NCI-H2196 treated with DMSO at 0.1 percent for 48 hours (cell line): ENCODE data around the gene DBNDD2.

ENCODE experiments used
- DNase-seq: peaks from one replicate; lab custom pipeline; 2025; ENCODE audit not compliant: unreplicated experiment; lab: John Stamatoyannopoulos, UW

The DBNDD2 gene

DNA sequence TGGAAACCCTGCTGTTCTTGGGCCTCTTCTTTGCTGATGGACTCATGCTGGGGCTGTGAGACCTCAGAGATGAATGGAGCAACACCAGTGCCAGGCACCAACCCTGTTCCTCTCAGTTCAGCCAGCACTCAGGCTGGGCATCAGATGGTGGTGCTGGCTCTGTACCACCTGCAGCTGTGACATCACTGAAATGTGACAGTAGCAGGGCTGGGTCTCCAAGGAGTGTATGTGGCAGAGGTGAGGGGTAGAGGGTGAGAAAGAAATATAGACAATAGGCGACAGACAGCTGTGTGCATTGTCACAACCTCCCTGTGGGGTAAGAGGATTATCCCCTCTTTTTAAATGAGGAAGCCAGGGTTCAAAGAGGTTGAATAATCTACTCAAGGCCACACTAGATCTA is 29.9 kb upstream of the DBNDD2 start, which contains the start of gene TP53TG5:
TP53TG5 (minus strand) TSS at position 135 of the 400 bp plus-strand sequence; CDS start at position 46, 89 bp downstream.
- no peak for DNase-seq

DNA sequence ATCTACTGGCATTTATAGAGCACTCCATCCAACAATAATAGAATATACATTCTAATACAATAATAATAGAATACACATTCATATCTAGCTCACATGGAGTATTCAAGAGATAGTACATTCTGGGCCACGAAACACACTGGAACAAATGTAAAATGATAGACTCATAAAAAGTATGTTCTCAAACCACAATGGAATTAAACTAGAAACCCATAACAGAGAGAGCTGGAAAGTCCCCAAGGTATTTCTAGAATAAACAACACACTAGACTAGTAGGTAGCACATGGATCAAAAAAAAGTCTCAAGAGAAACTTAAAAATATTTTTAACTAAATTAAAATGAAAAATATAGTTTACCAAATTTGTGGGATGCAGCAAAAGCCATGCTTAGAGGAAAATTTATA is 20.8 kb upstream of the DBNDD2 start:
- DNase-seq: no peak

DNA sequence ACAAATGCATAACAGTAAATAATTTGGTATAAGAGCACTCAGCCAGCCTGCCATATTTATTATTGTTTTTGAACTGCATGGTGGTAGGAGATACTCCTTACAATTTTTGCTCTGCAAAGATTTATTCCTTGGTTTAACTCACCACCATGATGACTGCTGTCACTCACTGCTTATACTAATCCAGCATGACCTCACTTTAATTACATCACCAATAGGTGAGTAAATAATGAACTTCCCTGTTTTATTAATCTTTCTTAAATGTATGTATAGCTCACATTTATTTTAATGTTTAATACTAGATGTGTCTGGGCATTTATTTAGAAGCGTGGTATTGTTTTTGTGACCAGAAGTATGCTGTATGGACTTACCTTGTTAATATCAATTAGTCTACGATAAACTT is 17.2 kb upstream of the DBNDD2 start:
- no peak for DNase-seq

DNA sequence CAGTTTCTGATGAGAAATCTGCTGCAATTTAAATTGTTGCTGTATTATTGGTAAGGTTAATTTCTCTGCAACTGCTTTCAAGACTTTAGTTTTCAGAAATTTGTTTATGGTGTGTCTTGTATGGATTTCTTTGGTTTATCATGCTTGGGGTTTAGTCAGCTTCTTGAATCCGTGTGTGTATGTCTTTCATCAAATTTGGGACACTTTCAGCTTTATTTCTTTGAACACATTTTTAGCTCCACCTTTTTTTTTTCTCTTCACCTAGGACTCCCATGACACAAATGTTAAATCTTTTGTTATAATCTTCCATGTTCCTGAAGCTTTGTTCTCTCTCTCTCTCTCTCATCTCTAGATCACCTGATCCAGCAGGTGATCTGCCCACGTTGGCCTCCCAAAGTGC is 16.5 kb upstream of the DBNDD2 start:
- no peak for DNase-seq

DNA sequence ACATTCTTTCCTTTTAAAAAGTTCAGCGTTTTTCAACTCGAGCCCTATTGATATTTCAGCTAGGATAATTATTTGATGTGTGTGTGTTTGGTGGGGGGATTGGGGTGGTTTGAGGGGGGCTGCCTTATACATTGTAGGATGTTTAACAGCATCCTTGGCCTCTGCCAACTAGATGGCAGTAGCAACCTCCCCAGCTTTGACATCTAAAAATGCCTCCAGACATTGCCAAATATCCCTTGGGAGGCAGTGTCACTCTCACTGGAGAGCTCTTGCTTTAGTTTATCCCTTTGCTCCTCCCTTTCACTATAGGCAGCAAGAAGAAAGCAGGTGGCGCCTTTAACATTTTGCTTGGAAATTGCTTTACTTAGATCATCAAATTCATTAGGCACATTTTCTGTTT is 15.4 kb upstream of the DBNDD2 start:
- DNase-seq: no peak

DNA sequence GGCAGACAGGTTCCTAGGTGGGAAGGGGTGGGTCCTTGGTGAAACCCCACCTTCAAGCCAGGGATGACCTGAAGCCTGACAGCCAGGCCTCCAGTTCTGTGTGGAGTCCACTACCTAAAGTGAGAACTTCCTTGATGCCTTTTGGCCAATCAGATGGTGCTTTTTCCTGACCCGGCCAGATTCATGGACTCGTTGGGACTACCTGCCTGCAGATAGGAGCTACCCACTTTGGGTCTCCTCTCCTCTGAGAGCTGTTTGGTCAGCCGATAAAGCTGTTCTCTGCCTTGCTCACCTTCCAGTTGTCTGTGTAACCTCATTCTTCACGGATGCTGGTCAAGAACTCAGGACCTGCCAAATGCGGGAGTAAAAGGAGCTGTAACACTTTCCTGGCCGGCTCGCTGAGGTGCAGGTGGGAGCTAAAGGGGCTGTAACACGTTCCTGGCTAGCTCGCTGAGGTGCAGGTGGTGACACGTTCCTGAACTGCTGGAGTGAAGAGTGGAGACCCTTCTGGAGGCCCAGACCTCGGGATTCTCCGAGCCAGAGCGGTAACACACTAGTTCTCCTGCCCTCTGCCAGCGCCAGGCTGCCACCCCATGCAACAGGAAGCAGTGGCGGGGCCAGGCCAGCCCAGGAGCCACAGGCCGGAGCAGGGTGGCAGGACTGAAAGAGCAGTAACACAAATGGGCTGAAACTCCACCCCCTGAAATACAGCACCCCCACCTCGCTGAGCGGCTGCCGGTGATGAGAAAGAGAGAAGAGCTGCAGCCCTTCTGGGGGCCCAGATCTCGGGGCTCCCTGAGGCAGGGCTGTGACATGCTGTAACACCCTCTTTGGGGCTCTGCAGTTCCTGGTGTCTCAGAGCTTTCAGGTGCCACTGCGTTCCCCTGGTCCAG is 13.6 kb upstream of the DBNDD2 start:
- no peak for DNase-seq

DNA sequence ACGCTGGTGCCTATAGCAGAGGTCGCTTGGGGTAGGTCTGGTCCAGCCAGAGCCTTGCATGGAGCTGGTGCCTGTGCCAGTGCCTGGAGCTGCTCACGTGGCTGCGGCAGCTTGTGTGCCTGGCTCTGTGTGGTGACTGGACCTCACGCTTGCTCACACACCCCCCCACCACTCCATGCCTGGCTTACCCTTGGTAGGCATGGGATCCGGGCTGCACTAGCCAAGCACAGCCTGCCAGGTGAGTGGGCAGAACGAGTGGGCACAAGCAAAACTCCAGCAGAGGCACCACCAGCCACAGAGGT is 13.0 kb upstream of the DBNDD2 start:
- DNase-seq: no peak

DNA sequence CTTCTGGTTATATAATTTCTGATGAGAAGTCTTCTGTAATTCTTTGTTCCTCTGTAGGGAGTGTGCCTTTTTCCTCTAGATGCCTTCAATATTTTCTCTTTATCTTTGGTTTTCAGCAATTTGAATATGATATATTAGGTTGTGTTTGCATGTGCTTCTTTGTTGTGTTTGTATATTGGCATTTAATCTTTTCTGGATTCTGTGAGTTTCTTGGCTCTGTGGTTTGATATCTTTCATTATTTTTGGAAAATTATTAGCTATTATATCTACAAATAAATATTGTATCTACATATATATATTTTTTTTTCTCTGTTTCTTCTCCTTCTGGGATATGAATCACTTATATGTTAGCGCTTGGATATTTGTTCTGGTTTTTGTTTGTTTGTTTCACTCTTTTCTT is 9.1 kb upstream of the DBNDD2 start:
- DNase-seq: no peak

DNA sequence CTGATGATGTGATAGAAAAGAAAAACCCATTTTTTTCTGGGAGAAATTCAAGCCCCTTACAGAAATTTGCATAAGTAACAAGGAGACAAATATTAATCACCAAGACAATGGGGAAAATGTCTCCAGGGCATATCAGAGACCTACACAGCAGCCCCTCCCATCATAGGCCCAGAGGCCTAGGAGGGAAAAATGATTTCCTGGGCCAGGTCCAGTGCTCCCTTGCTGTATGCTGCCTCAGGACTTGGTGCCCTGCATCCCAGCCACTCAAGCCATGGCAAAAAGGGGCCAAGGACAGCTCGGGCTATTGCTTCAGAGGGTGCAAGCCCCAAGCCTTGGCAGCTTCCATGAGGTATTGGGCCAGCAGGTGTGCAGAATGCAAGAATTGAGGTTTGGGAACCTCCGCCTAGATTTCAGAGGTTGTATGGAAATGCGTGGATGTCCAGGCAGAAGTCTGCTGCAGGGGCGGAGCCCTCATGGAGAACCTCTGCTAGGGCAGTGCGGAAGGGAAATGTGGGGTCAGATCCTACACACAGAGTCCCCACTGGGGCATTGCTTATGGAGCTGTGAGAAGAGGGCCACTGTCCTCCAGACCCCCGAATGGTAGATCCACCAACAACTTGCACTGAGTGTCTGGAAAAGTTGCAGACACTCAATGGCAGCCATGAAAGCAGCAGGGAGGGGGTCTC is 7.6 kb upstream of the DBNDD2 start:
- DNase-seq: no peak

DNA sequence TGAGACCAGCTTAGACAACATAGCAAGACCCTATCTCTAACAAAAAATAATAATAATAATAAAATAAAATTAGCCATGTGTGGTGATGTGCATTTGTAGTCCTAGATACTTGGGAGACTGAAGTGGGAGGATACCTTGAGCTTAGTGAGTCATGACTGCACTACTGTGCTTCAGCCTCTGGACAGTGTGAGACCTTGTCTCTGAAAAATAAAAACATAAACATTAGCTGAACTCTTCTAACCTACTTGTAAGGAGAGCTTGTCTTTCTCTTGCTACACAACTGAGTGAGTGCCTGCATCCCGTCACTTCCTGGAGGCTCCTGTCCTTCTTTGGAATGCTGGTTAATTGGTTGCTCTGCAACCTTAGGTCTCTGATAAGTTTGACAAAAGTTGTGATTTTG is 5.1 kb upstream of the DBNDD2 start:
- DNase-seq: no peak

DNA sequence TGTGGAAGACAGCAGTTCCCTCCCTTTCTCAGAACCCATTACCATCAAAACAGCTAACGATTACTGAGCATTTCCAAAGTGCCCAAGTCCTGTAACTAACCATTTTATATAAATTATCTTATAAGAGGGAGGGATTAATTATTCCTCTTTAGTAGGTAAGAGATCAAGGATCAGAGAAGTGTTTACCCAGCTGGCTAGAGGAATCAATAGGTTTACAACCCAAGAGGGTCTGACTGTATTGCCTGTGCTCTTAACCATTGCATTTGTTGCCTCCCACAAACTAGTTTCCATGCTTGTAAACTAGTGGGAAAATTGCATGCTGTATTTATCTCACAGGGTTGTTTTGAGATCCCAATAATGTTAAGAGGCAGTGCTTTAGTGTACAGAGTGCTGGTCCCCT is 3.7 kb upstream of the DBNDD2 start:
- DNase-seq: no peak

DNA sequence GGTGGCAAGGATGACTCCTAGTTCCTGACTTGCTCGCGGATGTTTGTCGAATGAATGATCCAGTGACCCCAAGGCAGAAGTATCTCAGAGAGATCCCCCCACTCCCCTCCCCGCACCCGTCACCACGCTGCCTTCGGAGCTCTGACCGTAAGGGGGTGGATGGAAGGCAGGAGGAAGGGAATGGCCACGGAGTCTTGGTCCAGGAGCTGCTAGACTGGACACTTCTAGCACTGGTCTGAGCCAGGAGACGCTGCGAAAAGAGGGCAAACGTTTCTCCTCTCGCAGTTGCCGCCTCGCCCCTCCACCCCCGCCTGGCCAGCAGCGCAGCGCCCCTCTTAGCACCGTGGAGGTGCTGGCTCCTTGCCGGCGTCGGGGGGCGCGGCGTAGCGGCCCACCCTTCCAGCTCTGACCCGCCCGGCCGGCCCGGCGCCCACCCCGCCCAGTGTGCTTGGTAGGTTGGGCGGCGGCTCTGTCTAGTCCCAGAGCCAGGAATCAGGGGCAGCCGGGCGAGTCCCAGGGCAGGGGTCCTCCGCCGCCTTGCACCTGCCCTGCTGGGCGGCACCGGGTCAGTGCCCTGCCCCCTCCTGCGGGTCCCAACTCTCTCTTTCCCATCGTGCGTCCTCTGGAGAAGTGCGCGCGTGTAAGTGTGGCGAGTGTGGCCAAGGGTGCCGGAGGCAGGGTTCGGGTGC is 2.4 kb upstream of the DBNDD2 start:
- no peak for DNase-seq

DNA sequence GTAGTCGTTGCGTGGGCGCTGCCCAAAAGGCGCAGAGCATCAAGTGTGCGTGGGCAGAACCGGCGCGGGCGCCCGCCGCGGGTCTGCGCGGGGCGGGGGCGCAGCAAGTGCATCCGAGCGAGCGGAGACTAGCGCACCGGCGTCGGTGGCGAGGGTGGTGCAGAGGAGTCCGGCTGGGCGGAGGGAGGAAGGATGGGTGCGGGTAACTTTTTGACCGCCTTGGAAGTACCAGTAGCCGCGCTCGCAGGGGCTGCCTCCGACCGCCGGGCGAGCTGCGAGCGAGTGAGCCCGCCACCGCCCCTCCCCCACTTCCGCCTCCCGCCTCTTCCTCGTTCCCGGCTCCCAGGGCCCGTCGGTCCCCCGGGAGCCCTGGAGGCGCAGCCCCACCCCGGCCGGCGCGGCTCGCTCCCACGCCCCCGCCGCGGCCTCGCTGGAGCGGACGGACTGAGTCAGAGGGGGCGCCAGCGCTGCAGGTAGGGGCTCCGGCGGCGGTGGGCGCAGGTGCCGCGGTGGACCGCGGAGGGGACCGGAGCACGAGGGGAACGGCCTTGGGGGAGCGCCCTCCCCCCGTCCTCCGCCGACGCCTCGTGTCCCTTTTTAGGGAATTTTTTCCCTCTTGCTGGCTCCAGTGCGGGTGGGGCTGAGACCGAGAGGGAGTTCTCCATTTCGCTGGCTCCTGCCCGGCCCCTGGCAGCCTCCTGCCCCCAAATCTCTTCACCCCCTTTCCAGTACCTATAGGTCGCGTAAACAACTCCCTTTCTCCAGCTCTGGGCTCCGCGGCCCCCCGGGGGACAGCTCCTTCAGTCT is 1.6 kb upstream of the DBNDD2 start:
- DNase-seq: peak; percentile 12

DNA sequence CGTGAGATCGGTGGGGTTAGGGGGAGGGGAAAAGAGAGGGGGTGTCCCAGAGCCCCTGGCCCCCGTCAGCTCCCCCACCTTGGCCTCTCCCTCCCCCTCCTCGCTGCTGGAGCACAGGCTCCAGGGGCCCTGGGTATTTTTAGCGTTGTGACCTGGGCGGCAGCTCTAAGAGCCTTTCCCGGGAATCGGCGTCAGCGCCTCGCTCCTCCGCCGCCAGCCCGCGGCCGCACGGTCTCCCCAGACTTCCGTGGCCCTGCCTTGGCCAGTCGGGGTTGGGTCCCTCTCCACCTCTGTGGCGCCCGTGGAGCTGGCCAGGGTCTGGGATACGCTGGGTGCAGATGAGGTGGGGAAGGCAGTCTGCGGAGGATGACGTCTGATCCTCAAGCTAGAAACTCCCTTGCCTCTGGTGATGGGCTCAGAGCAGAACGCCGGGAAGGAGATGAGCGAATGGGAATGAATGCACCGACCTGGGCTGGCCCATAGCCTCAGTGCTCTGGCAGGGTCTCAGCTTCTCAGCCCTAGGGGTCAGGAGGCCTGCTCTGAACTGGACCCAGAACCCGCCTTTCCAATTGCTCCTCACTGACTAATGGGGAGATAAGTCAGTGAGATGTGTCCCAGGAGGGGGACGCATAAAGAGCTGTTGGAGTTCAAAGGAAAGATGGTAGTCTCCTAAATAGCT is 883 bp upstream of the DBNDD2 start:
- no peak for DNase-seq

DNA sequence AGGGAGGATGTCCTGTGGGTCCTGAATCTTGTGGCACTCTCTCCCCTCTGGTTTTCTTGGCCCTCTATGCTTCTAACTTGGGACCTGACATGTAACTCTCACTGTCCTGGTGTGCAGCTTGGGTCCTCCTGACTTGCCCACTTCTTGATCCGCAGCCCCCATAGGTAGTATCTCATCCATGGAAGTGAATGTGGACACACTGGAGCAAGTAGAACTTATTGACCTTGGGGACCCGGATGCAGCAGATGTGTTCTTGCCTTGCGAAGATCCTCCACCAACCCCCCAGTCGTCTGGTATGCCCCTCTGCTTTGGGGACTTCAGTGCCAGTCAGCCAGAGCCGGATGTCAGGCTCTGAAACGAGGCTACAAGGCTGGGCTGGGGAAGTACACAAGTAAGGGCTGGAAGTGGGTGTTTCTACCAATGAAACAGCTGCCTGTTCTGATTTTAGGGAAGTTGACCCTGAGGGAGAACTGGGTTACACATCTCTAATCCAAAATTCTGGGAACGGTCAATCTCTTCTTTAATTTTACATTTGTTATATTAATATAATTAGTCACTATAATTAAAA is 641 bp downstream of the DBNDD2 start:
- DNase-seq: no peak

DNA sequence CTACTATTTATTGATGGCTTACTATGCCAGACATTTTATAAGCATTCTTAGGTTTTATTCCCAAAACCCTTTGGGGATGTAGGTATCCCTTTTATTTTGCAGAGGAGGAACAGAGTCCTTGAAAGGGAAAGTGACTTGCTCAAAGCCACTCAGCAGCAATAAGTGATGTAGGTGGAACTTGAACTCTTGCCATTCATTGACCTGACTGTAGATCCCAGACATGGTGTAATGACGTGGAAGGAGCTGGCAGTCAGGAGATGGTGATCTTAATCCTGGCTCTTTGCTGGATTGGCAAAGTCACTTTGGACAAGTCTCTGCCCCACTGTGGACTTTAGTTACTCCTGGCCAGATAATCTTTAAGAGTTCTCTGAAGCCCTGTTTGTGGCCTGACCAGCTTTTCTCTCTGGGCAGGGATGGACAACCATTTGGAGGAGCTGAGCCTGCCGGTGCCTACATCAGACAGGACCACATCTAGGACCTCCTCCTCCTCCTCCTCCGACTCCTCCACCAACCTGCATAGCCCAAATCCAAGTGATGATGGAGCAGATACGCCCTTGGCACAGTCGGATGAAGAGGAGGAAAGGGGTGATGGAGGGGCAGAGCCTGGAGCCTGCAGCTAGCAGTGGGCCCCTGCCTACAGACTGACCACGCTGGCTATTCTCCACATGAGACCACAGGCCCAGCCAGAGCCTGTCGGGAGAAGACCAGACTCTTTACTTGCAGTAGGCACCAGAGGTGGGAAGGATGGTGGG is 1.6 kb downstream of the DBNDD2 start:
- DNase-seq: no peak

DNA sequence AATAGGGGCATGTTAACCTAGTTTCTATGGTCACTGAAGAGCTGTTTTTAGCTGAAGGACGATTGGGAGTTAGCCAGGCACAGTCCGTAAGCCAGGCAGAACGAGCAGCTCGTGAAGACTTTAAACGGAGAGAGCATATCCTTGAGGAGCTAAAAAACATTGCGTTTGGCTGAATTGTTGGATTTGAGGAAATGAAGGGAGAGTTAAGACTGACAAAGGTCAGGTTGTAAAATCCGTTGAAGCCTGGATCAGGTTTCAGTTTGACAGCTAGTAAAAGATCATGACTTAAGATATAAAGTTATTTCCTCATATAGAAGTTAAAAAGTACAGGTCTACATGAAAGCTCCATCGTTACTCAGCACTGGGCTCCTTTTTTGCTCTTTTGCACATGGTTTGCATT is 2.8 kb downstream of the DBNDD2 start:
- DNase-seq: no peak

DNA sequence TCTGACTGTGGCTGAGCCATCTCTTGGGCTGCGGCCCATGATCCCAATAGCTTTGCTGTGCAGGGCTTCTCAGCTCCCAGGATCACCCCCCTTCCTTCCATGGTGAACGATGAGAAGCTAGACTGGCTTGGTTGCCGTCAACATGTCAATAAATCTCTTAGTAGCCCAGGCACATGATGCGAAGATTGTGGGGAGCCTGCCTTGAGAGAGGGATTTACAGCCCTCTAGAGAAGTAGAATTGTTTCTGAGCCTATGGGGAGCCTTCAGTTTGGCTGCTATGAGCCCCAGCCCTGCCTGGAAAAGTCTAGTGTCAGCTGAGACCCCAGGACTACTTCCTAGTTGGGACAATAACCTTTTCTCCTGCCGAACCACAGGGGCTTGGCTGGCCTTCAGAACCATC is 4.6 kb downstream of the DBNDD2 start:
- DNase-seq: no peak

DNA sequence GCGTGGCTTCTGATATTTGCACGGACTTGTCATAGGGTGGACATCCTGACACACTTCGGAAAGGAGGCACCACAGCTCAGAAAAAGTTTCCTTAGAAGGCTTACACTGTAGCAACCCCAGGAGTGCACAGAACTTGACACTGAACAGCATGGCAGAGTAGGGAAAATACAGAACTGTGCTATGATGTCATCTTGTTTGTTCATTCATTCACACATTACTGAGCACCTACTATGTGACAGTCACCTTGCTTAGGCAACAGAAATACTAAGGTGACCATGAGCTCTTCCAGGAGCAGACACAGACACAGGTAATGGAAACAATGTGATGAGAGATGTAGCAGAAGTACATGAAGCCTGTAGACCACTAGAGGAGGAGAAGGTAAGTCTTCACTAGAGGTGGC is 5.4 kb downstream of the DBNDD2 start:
- no peak for DNase-seq
